GM18511 (cell line): ENCODE data around the gene PDZD7.

ENCODE experiments used
- ATAC-seq: cut with Tn5 transposase; IDR thresholded peaks from one replicate; pipeline ENCODE4 v1.9.1; 2021; ENCODE audit warnings: mild to moderate bottlenecking, moderate library complexity; ENCODE audit not compliant: unreplicated experiment

Gene PDZD7

GRCh38 chr10:101031128-101031795, at the start of gene PDZD7, which contains the start of gene SFXN3:
PDZD7 (minus strand) TSS chr10:101031129; CDS start chr10:101030219, 910 bp downstream.
SFXN3 (plus strand) TSS chr10:101031234; CDS start chr10:101034695, 3,461 bp downstream.
- ATAC-seq = peak; percentile 90

DNA sequence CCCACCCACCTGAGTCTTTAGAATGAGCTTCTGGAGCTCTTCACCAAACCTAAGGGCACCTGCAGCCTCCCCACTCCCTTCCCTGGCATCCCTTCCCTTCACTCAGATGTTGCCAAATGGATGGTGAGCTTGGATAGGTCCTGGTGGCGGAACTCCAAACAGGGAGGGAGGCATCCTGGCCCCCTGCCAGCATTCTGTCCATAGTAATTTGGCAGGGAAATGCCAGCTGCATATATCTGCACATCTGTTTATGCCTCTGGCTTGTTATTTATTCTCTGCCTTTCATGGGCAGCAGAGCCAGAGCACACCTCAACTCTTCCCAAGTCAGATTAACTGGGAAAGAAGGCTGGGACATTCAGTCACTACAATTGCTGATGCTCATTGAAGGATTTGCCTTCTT, 48.9 kb upstream of the PDZD7 start:
- ATAC-seq = no peak

GRCh38 chr10:101076630-101077029, 45.7 kb upstream of the PDZD7 start:
- ATAC-seq = no peak

GRCh38 chr10:101075775-101076174, 44.8 kb upstream of the PDZD7 start:
- ATAC-seq = no peak

GRCh38 chr10:101073631-101074030, 42.7 kb upstream of the PDZD7 start:
- no peak for ATAC-seq

- ATAC-seq = no peak
These were observed 42.0 kb upstream of the PDZD7 start for GRCh38 chr10:101072923-101073322.

- no peak for ATAC-seq
These were observed 41.0 kb upstream of the PDZD7 start for GRCh38 chr10:101071885-101072433.

DNA sequence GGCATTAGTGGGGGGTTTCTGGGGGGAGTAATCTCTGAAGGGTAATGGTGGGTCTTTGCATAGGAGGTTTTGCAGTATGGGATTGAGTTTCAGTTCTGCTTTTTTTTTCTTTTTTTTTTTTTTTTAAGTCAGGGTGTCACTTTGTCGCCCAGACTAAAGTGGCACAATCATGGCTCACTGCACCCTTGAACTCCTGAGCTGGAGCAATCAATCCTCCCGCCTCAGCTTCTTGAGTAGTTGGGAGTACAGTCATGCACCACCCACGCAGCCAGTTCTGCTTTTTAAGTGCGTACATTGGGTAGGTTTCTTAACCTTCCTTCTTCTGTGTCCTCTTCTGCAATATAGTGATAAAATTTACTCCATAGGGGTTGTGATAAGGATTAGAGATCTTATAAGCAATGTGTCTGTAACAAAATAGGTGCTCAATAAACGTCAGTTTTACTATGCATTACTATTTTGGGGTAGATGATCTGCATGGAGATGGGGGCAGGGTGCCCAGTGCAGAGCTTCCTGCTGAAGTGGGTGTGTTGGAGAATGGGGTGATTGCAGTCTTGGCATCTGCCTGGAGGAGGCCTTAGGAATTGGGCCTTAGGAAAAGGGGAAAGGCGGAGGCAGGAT, 40.4 kb upstream of the PDZD7 start:
- no peak for ATAC-seq

DNA sequence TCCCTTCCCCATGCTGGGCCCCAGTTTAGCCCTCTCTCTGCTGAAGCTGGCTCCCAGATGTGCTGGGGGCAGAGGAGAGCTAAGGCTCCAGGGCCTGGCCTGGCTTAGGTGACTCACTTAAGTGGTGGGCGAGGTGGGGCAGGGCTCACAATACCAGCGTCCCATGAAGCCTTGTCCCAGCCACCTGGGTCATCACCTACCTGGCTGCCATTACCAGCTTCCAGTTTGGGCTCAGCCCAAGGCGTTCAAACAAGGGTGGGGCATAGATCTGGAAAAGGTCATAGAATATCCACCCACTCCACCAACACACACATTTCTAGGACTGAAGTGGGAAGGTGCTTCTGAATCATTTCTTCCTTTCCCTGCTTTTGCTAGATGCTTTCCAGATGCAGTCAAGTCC, 39.2 kb upstream of the PDZD7 start:
- ATAC-seq = no peak

DNA sequence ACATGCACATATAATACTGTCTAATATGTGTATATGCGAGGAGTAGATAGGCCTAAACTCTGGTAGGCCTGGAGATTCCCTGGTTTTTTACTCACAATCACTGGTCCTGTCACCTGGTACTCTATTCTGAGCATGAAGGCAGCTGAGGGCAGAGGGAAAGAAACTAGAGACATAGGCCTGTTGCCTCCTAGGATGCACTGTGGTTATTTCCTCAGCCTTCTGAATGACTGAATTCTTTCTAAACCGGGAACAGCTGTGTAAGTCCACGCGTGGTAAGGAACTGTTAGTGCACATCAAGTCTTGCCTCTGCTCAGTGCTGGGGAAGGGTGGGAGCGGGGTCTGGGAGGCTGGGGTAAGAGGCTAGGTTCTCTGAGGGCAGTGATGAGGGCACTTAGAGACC, 38.5 kb upstream of the PDZD7 start:
- no peak for ATAC-seq

DNA sequence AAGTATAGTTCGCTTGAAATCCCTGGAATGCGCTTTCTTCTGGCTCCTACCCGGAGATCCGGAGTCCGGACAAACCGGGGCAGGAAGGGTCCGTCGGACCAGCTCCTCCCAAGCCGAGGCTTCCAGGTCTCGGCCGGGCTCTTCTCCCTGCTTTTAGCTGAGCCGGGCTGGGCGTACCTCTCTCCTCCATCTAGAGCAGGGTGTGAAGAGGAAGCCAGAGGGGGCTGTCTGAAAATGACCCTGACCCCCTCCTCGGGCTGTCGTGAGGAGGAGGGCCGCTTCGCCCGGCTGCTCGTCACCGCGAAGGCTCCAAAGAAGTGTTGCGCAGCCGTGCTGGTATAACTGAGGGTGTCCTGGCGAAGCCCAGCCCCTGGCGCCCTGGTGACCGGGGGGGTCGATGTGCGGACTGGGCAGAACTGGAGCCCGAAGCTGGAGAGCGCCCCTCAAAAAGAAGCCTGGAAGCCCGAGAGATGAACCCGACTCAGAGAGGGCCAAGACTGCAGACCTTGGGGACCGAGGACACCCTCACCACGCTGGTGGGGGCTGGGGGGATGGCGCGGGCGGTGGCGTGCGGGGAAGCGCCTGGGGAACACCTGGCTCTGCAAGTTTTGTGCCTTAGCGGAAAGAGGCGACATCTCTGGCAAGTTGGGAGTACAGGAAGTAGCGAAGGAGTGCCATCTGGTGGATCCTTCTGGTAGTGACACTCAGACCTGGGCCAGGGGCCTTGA, 36.6 kb upstream of the PDZD7 start:
- peak; percentile 61 for ATAC-seq

GRCh38 chr10:101066896-101067355, 36.0 kb upstream of the PDZD7 start:
- ATAC-seq = no peak

- no peak for ATAC-seq
These were observed 35.4 kb upstream of the PDZD7 start for GRCh38 chr10:101066146-101066895.

GRCh38 chr10:101065481-101066145, 34.7 kb upstream of the PDZD7 start:
- no peak for ATAC-seq

- no peak for ATAC-seq
These were observed 33.6 kb upstream of the PDZD7 start for GRCh38 chr10:101064415-101065030.

DNA sequence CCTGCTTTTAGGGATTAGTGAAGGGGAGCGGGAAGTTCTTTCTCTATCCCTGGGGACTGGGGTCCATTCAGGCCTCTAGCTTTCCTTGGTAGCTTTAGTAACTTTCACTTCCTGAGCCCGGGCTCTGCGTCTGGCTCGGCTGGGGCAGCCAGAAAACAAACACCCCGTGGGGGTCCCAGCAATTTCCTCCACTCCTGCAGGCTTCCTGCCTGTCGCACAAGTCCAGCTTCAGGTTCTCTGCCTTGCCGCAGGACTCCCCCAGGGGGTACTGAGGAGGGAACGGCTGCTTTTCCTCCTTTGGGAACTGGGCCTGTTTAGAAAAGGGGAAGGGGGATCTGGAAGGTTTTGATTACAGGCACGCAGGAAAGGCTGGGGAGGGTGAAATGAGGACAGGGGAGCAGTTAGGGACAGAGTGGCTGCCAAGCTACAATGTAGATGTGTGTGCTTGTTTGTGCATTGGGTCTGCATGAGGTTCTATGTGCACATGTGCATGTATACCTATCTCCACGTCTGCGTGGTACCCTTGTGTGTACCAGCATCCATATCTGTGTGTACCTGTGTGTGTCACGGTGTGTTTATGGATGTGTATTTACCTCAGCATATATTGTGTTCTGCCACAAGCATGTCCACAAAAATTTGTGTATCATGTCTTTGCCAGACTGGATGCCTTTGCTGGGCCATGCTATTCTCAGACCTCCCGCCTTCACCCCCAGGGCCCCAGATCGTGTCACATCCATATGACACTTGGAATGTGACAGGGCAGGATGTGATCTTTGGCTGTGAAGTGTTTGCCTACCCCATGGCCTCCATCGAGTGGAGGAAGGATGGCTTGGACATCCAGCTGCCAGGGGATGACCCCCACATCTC, 32.9 kb upstream of the PDZD7 start:
- no peak for ATAC-seq

GRCh38 chr10:101063050-101063525, 32.2 kb upstream of the PDZD7 start:
- ATAC-seq = no peak

- ATAC-seq = no peak
These were observed 31.5 kb upstream of the PDZD7 start for GRCh38 chr10:101062232-101063049.
